ENCODE measurements around the gene RAB6C.
"Not testable (repeated sequence)": the region's sequence is repeated elsewhere in the genome, so short reads cannot be mapped to it uniquely, and the experiment has no call there.

RAB6C gene

DNA sequence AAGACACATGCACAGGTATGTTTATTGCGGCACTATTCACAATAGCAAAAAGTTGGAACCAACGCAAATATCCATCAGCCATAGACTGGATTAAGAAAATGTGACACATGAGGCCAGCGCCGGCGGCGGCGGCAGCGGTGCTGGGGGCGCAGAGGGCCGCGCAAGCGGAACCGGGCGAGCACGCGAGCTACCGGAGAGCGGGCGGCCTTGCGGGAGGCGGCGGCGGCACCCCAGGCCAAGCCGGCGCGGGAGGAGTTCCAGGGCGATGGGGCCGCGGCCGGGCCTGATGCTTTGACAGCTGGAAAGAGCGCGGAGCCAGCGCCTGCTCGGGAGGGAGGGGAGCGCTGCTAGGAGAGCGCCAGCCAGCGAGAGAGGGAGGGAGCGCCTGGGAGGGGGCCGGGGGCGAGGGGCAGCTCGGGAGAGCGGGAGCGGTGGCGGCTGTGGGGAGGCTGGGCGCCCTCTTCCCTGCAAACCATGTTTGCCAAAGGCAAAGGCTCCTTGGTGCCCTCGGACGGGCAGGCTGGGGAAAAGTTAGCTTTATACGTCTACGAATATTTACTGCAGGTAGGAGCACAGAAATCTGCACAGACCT lies 13.0 kb downstream of the RAB6C start:
- DNase-seq = peak in 4 of 10 donors; percentile 37 to 92 (median 72)
- intact Hi-C loops (cut with DNase I) = not testable (repeated sequence)

GRCh38 chr2:129993151-129993550 lies 13.7 kb downstream of the RAB6C start:
- DNase-seq = peak in 1 of 10 donors; percentile 58
- intact Hi-C loops (cut with DNase I) = not testable (repeated sequence)

DNA sequence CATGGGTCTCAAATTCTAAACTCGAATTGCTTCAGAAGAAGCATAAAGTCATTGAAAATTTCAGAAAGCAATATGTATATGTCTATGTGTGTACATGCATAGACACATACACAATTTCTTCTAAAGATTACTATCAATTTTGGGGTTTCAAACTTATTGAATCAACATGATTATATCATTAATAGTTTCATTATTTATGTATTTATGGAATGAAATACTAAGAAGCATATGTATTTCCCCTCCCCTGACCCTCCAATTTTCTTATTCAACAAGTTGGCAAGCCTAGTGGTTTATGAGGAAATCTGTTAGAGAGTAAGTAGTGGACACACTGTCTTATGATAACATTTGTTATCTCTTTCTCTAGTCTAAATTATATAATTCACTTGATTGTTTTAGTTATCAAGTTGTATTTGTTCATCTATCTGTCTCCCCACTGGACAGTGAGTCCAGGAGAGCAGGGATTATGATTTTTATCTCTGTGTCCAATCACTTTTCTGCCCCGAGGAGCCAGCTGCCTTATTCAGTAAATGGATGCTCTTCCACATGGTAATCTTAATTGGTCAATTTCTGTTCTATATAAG lies 17.3 kb downstream of the RAB6C start:
- intact Hi-C loops (cut with DNase I); DNase-seq: not testable (repeated sequence)

- intact Hi-C loops (cut with DNase I); DNase-seq: not testable (repeated sequence)
These were observed 19.3 kb downstream of the RAB6C start for GRCh38 chr2:129998771-129999170.

DNA sequence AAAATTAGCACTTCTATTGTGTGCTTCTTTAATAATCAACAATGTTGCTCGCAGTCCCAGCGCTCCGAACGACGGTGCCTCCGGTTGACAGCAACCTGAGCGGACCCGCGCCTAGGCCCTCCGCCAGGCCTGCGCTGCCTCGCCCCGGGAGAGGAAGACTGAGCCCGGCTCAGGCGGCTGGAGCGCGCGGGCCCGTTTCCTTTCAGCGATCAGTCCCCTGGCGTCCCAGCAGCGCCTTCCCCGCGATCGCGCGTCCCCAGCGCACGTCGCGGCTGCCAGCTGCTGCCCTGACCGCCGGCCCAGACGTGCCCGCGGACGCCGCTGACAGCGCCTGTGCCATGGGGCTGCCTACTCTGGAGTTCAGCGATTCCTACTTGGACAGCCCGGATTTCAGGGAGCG lies 26.4 kb downstream of the RAB6C start:
- intact Hi-C loops (cut with DNase I) = not testable (repeated sequence)
- peak in 4 of 10 donors; percentile 39 to 87 (median 76) for DNase-seq

DNA sequence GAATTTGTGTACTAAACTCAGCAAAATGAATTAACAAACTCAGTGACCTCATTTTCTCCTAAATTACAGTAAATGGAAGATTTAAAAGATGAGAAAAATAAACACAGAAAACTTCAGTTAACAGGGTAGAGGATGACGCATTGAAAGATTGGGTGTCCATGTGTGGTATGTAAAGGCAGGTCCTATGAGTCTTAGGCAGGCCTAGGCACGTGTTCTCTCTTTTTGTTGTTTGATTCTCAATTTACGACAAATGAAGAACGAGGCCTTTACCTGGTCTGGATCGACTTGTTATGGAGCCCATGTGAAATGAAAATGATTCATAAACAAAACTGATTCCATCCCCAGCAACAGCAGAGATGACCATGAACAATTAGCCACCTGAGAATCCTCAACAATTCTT lies 37.2 kb downstream of the RAB6C start:
- intact Hi-C loops (cut with DNase I); DNase-seq: not testable (repeated sequence)

- DNase-seq = no peak
- intact Hi-C loops (cut with DNase I) = no loop called here
These were observed 39.9 kb downstream of the RAB6C start for GRCh38 chr2:130019402-130019801.

DNA sequence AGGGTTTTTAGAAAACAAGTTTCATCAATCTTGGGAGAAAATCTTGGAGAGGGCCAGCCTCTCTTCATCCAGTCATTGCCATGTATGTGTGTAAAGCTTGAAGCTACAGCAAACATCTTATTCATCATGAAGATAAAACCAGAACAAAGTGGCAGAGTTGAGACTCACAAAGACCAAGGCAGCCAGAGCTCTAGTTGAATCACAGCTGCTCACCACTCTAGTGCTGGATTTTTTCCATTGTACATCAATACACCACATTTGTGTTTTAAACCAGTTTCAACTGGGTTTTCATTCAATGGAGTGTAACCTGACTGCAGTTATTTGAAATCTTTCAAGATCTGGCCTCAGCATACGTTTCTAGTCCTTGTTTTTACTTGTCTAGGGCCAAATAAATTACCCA lies 40.6 kb downstream of the RAB6C start:
- DNase-seq; intact Hi-C loops (cut with DNase I): not testable (repeated sequence)

DNA sequence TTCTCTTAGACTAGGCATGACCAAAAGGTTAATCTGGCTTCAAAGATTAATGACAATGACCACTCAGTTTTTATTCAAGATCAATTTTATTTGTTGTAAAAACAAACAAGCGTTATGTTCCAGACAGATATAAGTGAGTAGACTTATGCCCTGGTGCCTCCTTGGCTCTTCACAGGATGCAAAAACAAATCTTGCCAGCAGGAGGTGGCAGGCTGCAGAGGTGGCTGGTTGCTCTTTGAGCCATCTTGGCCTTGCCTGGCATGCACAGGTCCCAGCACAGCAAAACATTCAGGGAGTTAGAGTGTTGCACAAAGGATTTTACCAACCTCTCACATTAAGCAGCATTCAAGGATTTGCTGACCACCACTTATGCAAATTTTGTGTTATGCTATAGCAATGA lies 46.5 kb downstream of the RAB6C start:
- intact Hi-C loops (cut with DNase I); DNase-seq: not testable (repeated sequence)
